Dendritic cell treated with granulocyte-macrophage colony-stimulating factor and Interleukin-4, amounts not matched to agents 40 ng/mL and 50 ng/mL, for 4 days (primary cell): ENCODE measurements around the gene BBS4.

Experiments used
- H3K27ac Mint-ChIP-seq: one replicate; pipeline ENCODE4 v1.8.0; 2022; ENCODE audit warnings: mild to moderate bottlenecking, mixed read lengths
- H3K27me3 Mint-ChIP-seq: one replicate; pipeline ENCODE4 v1.8.0; 2022; ENCODE audit warnings: mild to moderate bottlenecking, mixed read lengths
- H3K36me3 Mint-ChIP-seq: one replicate; pipeline ENCODE4 v1.8.0; 2022; ENCODE audit warnings: low read depth, mixed read lengths
- H3K4me1 Mint-ChIP-seq: one replicate; pipeline ENCODE4 v1.8.0; 2022; ENCODE audit warnings: low read depth, mixed read lengths
- H3K4me3 Mint-ChIP-seq: one replicate; pipeline ENCODE4 v1.8.0; 2022; ENCODE audit warnings: mild to moderate bottlenecking, moderate library complexity, mixed read lengths
- H3K9me3 Mint-ChIP-seq: one replicate; pipeline ENCODE4 v1.8.0; 2022; ENCODE audit warnings: mixed read lengths
- intact Hi-C: fragments of 100-400 bp; cut with micrococcal nuclease; formaldehyde crosslinking; loops from one replicate; pipeline ENCODE4 v1.15.0; 2022

Gene BBS4

GRCh38 chr15:72784456-72784876, 98.5 kb downstream of the BBS4 start:
- H3K4me1 Mint-ChIP-seq, result peaks cover 59% of the 10 kb centered on the region

GRCh38 chr15:72785432-72785831, 99.4 kb downstream of the BBS4 start:
- intact Hi-C loops, result loop anchor here (10.0 kb wide), 1 partner anchor 899 kb away; the partner anchor contains the start of gene CD276
- Mint-ChIP-seq H3K27me3 (peaks cover 2% of the 10 kb centered on the region), H3K9me3 (no peaks in the 10 kb centered on the region)

More at GRCh38 chr15:72784456-72784876, 98.5 kb downstream of the BBS4 start:
- peaks cover 39% of the 10 kb centered on the region for H3K36me3 Mint-ChIP-seq
- H3K27me3 Mint-ChIP-seq, result no peaks in the 10 kb centered on the region
- no peaks in the 10 kb centered on the region for H3K9me3 Mint-ChIP-seq
- intact Hi-C loops, result loop anchor here (10.0 kb wide), 1 partner anchor 900 kb away; the partner anchor contains the start of gene CD276
- peak overlapping the region; percentile 96 for H3K27ac Mint-ChIP-seq
- peak overlapping the region; percentile 89 for H3K4me3 Mint-ChIP-seq

GRCh38 chr15:72785841-72786240, 99.8 kb downstream of the BBS4 start:
- Mint-ChIP-seq H3K9me3 (no peaks in the 10 kb centered on the region), H3K4me3 (no peak overlapping the region), H3K27ac (peak overlapping the region; percentile 96), H3K27me3 (peaks cover 2% of the 10 kb centered on the region), H3K4me1 (peaks cover 50% of the 10 kb centered on the region), H3K36me3 (peaks cover 25% of the 10 kb centered on the region)
- intact Hi-C loops, result loop anchor here (10.0 kb wide), 1 partner anchor 899 kb away; the partner anchor contains the start of gene CD276

More at GRCh38 chr15:72785432-72785831, 99.4 kb downstream of the BBS4 start:
- Mint-ChIP-seq H3K4me3 (no peak overlapping the region), H3K27ac (peak overlapping the region; percentile 96), H3K36me3 (peaks cover 29% of the 10 kb centered on the region), H3K4me1 (peaks cover 54% of the 10 kb centered on the region)

- Mint-ChIP-seq H3K4me3 (no peak overlapping the region), H3K4me1 (peaks cover 46% of the 10 kb centered on the region), H3K36me3 (peaks cover 21% of the 10 kb centered on the region), H3K27me3 (peaks cover 2% of the 10 kb centered on the region), H3K9me3 (no peaks in the 10 kb centered on the region), H3K27ac (peak overlapping the region; percentile 96)
- intact Hi-C loops, result loop anchor here (10.0 kb wide), 1 partner anchor 899 kb away; the partner anchor contains the start of gene CD276
Measured at GRCh38 chr15:72786242-72786641, 100.2 kb downstream of the BBS4 start.

GRCh38 chr15:72786676-72787345, 100.8 kb downstream of the BBS4 start:
- peaks cover 41% of the 10 kb centered on the region for H3K4me1 Mint-ChIP-seq
- intact Hi-C loops, result loop anchor here (10.0 kb wide), 1 partner anchor 898 kb away; the partner anchor contains the start of gene CD276
- H3K4me3 Mint-ChIP-seq, result peak overlapping the region; percentile 11
- peaks cover 2% of the 10 kb centered on the region for H3K27me3 Mint-ChIP-seq
- peaks cover 15% of the 10 kb centered on the region for H3K36me3 Mint-ChIP-seq
- peak overlapping the region; percentile 96 for H3K27ac Mint-ChIP-seq
- H3K9me3 Mint-ChIP-seq, result no peaks in the 10 kb centered on the region

- peak overlapping the region; percentile 96 for H3K27ac Mint-ChIP-seq
- peaks cover 4% of the 10 kb centered on the region for H3K27me3 Mint-ChIP-seq
- H3K9me3 Mint-ChIP-seq, result no peaks in the 10 kb centered on the region
- peaks cover 8% of the 10 kb centered on the region for H3K36me3 Mint-ChIP-seq
- H3K4me3 Mint-ChIP-seq, result no peak overlapping the region
- H3K4me1 Mint-ChIP-seq, result peaks cover 41% of the 10 kb centered on the region
- intact Hi-C loops, result loop anchor here (10.0 kb wide), 1 partner anchor 897 kb away; the partner anchor contains the start of gene CD276
Measured at GRCh38 chr15:72787526-72787925, 101.5 kb downstream of the BBS4 start.
